GM21526 (cell line): ENCODE results near the gene LRSAM1.

Experiments
- ATAC-seq: cut with Tn5 transposase; IDR thresholded peaks from one replicate; pipeline ENCODE4 v1.9.1; 2021; ENCODE audit warnings: moderate library complexity; ENCODE audit not compliant: unreplicated experiment, low FRiP score

LRSAM1 gene

GRCh38 chr9:127509261-127509954, 58.1 kb downstream of the LRSAM1 start:
- no peak for ATAC-seq

- no peak for ATAC-seq
Measured at GRCh38 chr9:127509955-127510299, 58.6 kb downstream of the LRSAM1 start.

GRCh38 chr9:127514468-127514867, 63.2 kb downstream of the LRSAM1 start:
- no peak for ATAC-seq

GRCh38 chr9:127516835-127517607, 65.7 kb downstream of the LRSAM1 start:
- no peak for ATAC-seq

GRCh38 chr9:127517620-127518019, 66.3 kb downstream of the LRSAM1 start:
- no peak for ATAC-seq

GRCh38 chr9:127518091-127518856, 67.0 kb downstream of the LRSAM1 start:
- ATAC-seq: no peak

GRCh38 chr9:127519301-127520166, 68.2 kb downstream of the LRSAM1 start:
- no peak for ATAC-seq

GRCh38 chr9:127520941-127521918, 69.9 kb downstream of the LRSAM1 start:
- ATAC-seq: no peak

- ATAC-seq: no peak
Measured at GRCh38 chr9:127521919-127522304, 70.6 kb downstream of the LRSAM1 start.

- no peak for ATAC-seq
Measured at GRCh38 chr9:127522727-127523126, 71.4 kb downstream of the LRSAM1 start.

GRCh38 chr9:127523312-127523851, 72.1 kb downstream of the LRSAM1 start:
- ATAC-seq: no peak

- no peak for ATAC-seq
Measured at GRCh38 chr9:127524373-127524772, 73.1 kb downstream of the LRSAM1 start.

- ATAC-seq: no peak
Measured at GRCh38 chr9:127525401-127526188, 74.3 kb downstream of the LRSAM1 start.

GRCh38 chr9:127526655-127527559, 75.6 kb downstream of the LRSAM1 start:
- ATAC-seq: no peak

- ATAC-seq: no peak
Measured at GRCh38 chr9:127527560-127528268, 76.4 kb downstream of the LRSAM1 start.

- ATAC-seq: no peak
Measured at GRCh38 chr9:127528422-127529251, 77.3 kb downstream of the LRSAM1 start.
